Immature natural killer cell (primary cell): Measurements from ENCODE around the gene PGLYRP1. TPM values are rescaled to one million over a fixed set of nuclear protein-coding genes. Genes with fewer than 3 reads are reported as not detected.

Source experiments
- DNase-seq, 3 donors: peaks; one replicate each; pipeline ENCODE4 v3.0.0; 2022; ENCODE audit warnings: mixed read lengths in 1 of 3
- H3K27ac Mint-ChIP-seq, 6 donors: one replicate each; pipeline ENCODE4 v1.8.0; 2020; ENCODE audit warnings: mixed read lengths in 6 of 6, mild to moderate bottlenecking in 5 of 6, inconsistent platforms in 4 of 6, moderate library complexity in 3 of 6
- H3K27me3 Mint-ChIP-seq, 3 donors: one replicate each; pipeline ENCODE4 v1.8.0; 2020 to 2021; ENCODE audit warnings: low read depth in 3 of 3, mild to moderate bottlenecking in 3 of 3, mixed read lengths in 3 of 3, moderate library complexity in 3 of 3, inconsistent platforms in 1 of 3
- H3K36me3 Mint-ChIP-seq, 3 donors: one replicate each; pipeline ENCODE4 v1.8.0; 2020; ENCODE audit warnings: mixed read lengths in 3 of 3, inconsistent platforms in 2 of 3, mild to moderate bottlenecking in 2 of 3
- H3K4me1 Mint-ChIP-seq, 2 donors: one replicate each; pipeline ENCODE4 v1.8.0; 2020; ENCODE audit warnings: inconsistent platforms in 2 of 2, mild to moderate bottlenecking in 2 of 2, mixed read lengths in 2 of 2, moderate library complexity in 1 of 2
- H3K4me3 Mint-ChIP-seq, 5 donors: one replicate each; pipeline ENCODE4 v1.8.0; 2020; ENCODE audit warnings: mild to moderate bottlenecking in 5 of 5, mixed read lengths in 5 of 5, inconsistent platforms in 3 of 5, moderate library complexity in 3 of 5
- H3K9me3 Mint-ChIP-seq, 6 donors: one replicate each; pipeline ENCODE4 v1.8.0; 2020; ENCODE audit warnings: mild to moderate bottlenecking in 6 of 6, mixed read lengths in 6 of 6, inconsistent platforms in 4 of 6, moderate library complexity in 3 of 6
- polyA plus RNA-seq, 3 donors: library from polyadenylated mRNA; unstranded; fragments of 300-500 nt; fragmentation: Illumina TruSeq; gene quantifications; one replicate each; pipeline ENCODE4 v1.2.3, GENCODE V29; 2021

The PGLYRP1 gene
- polyA plus RNA-seq, 3 donors from 2014 or later = not detected

GRCh38 chr19:46042252-46042883 lies 19.5 kb upstream of the PGLYRP1 start:
- Mint-ChIP-seq H3K36me3 (no peaks in the 10 kb centered on the region), H3K4me3 (no peak overlapping the region), H3K27ac (no peak overlapping the region), H3K9me3 (peaks cover 0 to 4% (median 0%) of the 10 kb centered on the region in 6 donors), H3K27me3 (peaks cover 7 to 17% (median 9%) of the 10 kb centered on the region in 3 donors), H3K4me1 (no peaks in the 10 kb centered on the region)
- no peak for DNase-seq

DNA sequence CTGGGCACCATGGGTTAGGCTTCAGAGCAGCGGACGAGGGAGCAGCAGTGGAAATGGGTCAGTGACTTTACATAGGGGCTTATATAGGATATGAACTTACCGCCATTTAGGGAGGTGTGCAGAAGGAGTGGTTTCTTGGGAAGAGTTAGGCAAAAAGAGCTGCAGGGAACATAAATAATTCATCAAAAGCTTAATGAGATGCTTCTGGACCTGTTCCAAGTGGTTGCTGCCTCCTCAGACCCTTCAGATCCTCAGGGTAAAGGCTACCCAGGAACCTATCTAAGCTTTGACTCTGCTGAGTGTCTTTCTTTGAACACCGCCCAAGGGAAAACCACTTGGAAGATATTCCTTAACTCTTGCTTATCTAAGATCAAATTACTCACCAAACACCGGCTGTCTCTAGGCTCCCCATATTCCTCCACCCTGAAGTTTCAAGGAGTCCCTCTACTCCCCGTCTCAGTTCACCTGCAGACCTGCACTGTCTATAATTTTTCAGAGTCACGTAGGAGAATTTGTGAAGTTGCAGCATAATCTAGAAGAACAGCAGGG lies 18.2 kb upstream of the PGLYRP1 start, which contains the start of gene IGFL4:
Gene IGFL4, minus strand, starts transcription at position 51 of the 549 bp plus-strand sequence. Its CDS starts 40 bp downstream, at position 11.
- no peak within 1 kb of the TSS for H3K4me3 Mint-ChIP-seq
- DNase-seq = no peak
- H3K9me3 Mint-ChIP-seq = peaks cover 0 to 4% (median 0%) of the 10 kb centered on the region in 6 donors
- peaks cover 0 to 3% (median 0%) of the 10 kb centered on the region in 3 donors for H3K36me3 Mint-ChIP-seq
- H3K27me3 Mint-ChIP-seq = peaks cover 8 to 18% (median 9%) of the 10 kb centered on the region in 3 donors
- no peaks in the 10 kb centered on the region for H3K4me1 Mint-ChIP-seq
- no peak within 1 kb of the TSS for H3K27ac Mint-ChIP-seq

DNA sequence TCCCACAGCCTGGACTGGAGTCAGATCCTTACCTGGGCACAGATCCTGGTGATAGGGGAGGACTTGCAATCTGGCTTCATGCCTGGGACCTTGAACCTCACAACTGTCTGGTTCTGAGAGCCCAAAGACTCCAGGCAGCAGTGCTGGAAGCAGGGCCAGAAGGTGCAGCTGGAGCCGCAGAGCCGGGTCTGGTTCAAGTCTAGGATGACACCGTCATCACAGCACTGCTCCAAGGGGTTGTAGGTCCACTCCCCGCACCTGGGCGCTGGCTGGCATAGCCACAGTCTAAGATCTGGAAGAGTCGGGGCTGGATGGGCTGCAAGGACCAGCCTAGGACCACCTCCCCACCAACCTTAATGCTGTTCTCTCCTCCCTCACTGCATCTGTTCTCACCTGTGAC lies 17.3 kb upstream of the PGLYRP1 start:
- H3K36me3 Mint-ChIP-seq = peaks cover 0 to 3% (median 0%) of the 10 kb centered on the region in 3 donors
- peaks cover 0 to 4% (median 0%) of the 10 kb centered on the region in 6 donors for H3K9me3 Mint-ChIP-seq
- DNase-seq = no peak
- H3K4me1 Mint-ChIP-seq = no peaks in the 10 kb centered on the region
- H3K27me3 Mint-ChIP-seq = peaks cover 8 to 16% (median 9%) of the 10 kb centered on the region in 3 donors
- H3K4me3 Mint-ChIP-seq = no peak overlapping the region
- H3K27ac Mint-ChIP-seq = no peak overlapping the region

DNA sequence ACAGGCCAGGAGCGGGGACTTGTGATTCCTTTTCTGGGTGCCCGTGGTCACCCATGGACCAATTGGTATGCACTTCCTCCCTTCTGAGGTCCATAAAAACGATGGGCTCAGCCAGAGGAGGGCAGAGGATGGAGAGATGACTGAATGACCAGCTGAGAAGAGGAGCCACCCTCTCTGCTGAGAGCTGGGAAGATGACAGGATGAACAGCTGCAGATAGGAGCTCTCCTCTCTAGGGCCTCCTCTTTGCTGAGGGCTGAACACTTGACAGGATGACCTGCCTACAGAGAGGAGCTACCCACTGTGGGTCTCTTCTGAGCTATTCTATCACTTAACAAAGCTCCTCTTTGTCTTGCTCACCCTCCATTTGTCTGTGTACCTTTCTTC lies 13.9 kb upstream of the PGLYRP1 start:
- Mint-ChIP-seq H3K27ac (no peak overlapping the region), H3K4me1 (no peaks in the 10 kb centered on the region), H3K36me3 (peaks cover 0 to 3% (median 0%) of the 10 kb centered on the region in 3 donors), H3K27me3 (peaks cover 3 to 10% (median 9%) of the 10 kb centered on the region in 3 donors), H3K9me3 (peaks cover 0 to 3% (median 0%) of the 10 kb centered on the region in 6 donors), H3K4me3 (no peak overlapping the region)
- no peak for DNase-seq

GRCh38 chr19:46035986-46036743 lies 13.3 kb upstream of the PGLYRP1 start:
- peaks cover 0 to 3% (median 0%) of the 10 kb centered on the region in 6 donors for H3K9me3 Mint-ChIP-seq
- no peak for DNase-seq
- peaks cover 0 to 3% (median 0%) of the 10 kb centered on the region in 3 donors for H3K36me3 Mint-ChIP-seq
- no peaks in the 10 kb centered on the region for H3K4me1 Mint-ChIP-seq
- H3K27me3 Mint-ChIP-seq = peaks cover 6 to 14% (median 8%) of the 10 kb centered on the region in 3 donors
- no peak overlapping the region for H3K27ac Mint-ChIP-seq
- H3K4me3 Mint-ChIP-seq = no peak overlapping the region

DNA sequence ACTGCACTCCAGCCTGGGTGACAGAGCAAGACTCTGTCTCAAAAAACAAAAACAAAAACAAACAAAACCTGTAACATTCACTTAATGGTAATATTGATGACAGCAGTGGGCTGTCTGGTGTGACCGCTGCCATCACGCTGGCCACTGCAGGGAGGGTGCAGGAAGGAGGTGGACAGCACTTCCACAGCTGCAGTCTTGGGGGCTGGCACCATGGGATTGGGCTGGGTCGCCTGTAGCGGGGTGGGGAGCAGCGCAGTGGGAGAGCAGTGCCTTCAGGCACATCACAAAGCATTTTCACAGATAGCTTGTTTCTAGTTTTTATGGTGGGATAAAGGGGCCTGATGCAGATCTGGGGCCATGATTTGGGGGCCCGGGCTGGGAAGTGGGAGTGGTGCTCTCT lies 12.7 kb upstream of the PGLYRP1 start:
- no peak for DNase-seq
- Mint-ChIP-seq H3K36me3 (peaks cover 0 to 3% (median 0%) of the 10 kb centered on the region in 3 donors), H3K27me3 (peaks cover 4 to 17% (median 7%) of the 10 kb centered on the region in 3 donors), H3K4me1 (no peaks in the 10 kb centered on the region), H3K27ac (no peak overlapping the region), H3K9me3 (peaks cover 0 to 3% (median 0%) of the 10 kb centered on the region in 6 donors), H3K4me3 (no peak overlapping the region)

DNA sequence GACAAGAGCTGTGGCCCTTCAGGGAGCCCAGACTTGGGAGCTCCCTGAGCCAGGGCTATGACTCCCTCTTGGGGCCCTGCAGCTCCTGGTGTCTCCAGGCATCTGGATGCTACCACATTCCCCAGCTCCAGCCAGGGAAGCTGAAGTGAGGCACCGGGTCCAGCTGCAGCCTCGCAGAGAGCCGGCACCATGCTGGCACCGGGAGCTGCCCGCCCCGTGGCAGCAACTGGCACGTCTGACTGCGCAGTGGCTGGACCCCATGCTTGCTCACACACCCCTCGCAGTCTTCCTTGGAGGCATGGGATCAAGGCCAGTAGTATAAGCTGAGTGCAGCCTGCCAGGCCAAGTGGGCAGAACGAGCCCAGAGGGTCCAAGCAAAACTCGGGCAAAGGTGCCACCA lies 10.5 kb upstream of the PGLYRP1 start:
- H3K27ac Mint-ChIP-seq = no peak overlapping the region
- DNase-seq = no peak

GRCh38 chr19:46032597-46033025 lies 9.8 kb upstream of the PGLYRP1 start:
- Mint-ChIP-seq H3K27ac (no peak overlapping the region), H3K4me1 (peaks cover 2 to 5% of the 10 kb centered on the region in 2 donors), H3K36me3 (peaks cover 0 to 3% (median 0%) of the 10 kb centered on the region in 3 donors), H3K4me3 (no peak overlapping the region), H3K9me3 (no peaks in the 10 kb centered on the region), H3K27me3 (peaks cover 7 to 28% (median 9%) of the 10 kb centered on the region in 3 donors)
- DNase-seq = no peak

More for the DNA sequence above, 10.5 kb upstream of the PGLYRP1 start:
- Mint-ChIP-seq H3K27me3 (peaks cover 6 to 24% (median 9%) of the 10 kb centered on the region in 3 donors), H3K9me3 (no peaks in the 10 kb centered on the region), H3K4me3 (no peak overlapping the region), H3K4me1 (peaks cover 2 to 5% of the 10 kb centered on the region in 2 donors), H3K36me3 (peaks cover 0 to 3% (median 0%) of the 10 kb centered on the region in 3 donors)

DNA sequence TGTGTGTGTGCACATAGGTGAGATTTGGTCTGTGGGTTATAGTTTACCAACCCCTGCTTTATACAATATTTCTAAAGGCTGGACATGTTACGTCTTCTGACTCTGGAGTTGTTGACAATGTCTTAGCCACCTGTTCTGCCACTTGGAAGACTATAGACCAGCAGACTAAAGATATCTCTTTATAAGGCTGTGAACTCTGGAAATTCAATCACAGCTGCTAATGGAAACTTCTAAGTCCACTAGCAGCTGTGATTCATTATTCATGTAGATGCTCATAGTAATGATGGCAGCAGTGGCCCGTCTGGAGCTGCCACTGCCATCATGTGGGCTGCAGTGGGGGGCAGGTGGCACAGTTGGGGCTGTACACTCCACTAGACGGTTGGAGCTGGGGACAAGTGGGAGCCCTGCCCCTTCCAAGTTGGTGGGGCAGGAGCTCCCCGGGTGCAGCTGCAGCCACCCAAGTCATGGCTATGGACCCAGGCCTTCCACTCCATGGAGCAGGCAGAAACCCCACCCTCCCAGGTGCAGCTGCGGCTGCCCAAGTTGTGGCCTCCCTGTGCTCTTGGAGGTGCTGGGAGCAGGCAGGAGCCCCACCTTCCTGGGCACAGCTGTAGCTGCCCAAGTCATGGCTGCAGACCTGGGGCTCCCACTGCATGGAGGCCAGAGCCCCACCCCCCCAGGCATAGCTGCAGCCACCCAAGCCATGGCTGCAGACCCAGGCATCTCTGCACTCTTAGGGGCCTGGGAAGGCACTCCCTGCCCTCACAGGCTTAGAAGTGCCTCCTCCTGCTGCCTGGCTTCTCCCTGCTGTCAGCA lies 9.1 kb upstream of the PGLYRP1 start:
- Mint-ChIP-seq H3K27ac (no peak overlapping the region), H3K9me3 (no peaks in the 10 kb centered on the region), H3K4me3 (no peak overlapping the region), H3K36me3 (peaks cover 0 to 2% (median 0%) of the 10 kb centered on the region in 3 donors), H3K27me3 (peaks cover 8 to 28% (median 9%) of the 10 kb centered on the region in 3 donors), H3K4me1 (peaks cover 2 to 5% of the 10 kb centered on the region in 2 donors)
- DNase-seq = no peak

DNA sequence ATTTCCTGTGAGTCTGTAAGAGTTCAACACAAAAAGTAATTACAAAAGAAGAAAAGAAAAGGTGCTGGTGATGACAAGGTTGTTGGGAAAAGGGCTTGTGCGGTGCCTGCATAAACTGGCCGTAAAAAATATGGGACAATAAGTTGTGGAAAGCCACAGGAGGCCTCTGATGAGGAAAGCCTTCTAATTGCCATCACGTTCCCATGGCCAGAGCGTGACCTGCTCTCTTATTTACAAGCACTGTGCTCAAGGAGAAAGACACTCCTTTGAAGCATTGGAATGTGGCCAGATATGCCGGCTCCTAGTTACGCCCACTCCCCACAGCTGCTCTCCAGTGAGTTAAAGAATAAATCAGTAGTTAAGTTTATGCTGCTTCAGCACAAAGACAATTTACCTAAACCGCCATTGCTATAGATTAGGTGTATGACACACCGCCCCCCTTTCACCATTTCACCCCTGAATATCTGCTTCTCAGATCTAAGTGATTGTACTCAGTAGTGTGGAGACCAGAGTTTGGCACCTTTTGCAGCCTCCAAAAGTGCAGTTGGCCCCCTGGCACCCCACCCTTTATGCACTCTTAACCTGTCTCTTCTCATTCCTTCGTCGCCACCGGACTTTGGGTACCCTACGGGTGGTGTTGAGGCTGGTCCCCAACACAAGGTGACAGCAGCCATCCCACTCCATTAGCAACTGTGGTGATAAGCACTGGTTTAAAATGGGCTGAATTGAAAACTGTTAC lies 8.1 kb upstream of the PGLYRP1 start:
- Mint-ChIP-seq H3K27me3 (peaks cover 9 to 34% (median 10%) of the 10 kb centered on the region in 3 donors), H3K4me3 (no peak overlapping the region), H3K4me1 (peaks cover 5 to 15% of the 10 kb centered on the region in 2 donors), H3K9me3 (no peaks in the 10 kb centered on the region), H3K27ac (no peak overlapping the region), H3K36me3 (no peaks in the 10 kb centered on the region)
- DNase-seq = no peak

GRCh38 chr19:46025835-46026234 lies 3.0 kb upstream of the PGLYRP1 start:
- DNase-seq = no peak
- H3K4me1 Mint-ChIP-seq = peaks cover 7 to 23% of the 10 kb centered on the region in 2 donors
- H3K4me3 Mint-ChIP-seq = no peak overlapping the region
- H3K27ac Mint-ChIP-seq = no peak overlapping the region
- H3K36me3 Mint-ChIP-seq = no peaks in the 10 kb centered on the region
- H3K27me3 Mint-ChIP-seq = peaks cover 12 to 41% (median 18%) of the 10 kb centered on the region in 3 donors
- H3K9me3 Mint-ChIP-seq = no peaks in the 10 kb centered on the region

DNA sequence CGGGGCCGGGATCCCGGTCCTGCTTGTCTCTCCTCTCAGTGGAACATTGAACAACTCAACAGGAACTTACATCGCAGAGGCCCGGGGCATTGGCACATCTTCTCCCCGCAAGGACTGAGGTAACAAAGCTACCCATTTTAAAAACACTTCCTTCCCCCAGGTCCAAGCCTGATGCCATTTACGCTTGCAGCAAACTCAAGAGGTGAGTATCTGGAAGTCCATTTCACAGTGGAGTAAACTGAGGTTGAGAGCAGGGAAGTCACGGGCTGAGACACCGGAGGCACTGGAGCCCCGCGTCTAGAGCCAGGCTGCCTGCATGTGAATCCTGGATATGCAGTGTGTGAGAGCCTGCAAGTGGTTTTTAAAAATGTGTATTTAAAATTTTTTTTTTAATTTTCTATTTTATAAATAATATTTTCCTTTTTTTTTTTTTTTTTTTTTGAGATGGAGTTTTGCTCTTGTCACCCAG lies 492 bp upstream of the PGLYRP1 start:
- Mint-ChIP-seq H3K4me3 (no peak overlapping the region), H3K27ac (no peak overlapping the region), H3K36me3 (peaks cover 0 to 4% (median 0%) of the 10 kb centered on the region in 3 donors), H3K4me1 (peaks cover 5 to 18% of the 10 kb centered on the region in 2 donors), H3K9me3 (no peaks in the 10 kb centered on the region), H3K27me3 (peaks cover 8 to 31% (median 16%) of the 10 kb centered on the region in 3 donors)
- no peak for DNase-seq
